GM13977 (cell line): ENCODE data around the gene PDZD8.

Experiments used
- DNase-seq: peaks from one replicate; pipeline ENCODE4 v3.0.0; 2012; ENCODE audit warnings: low spot score
- CTCF ChIP-seq: IDR thresholded peaks from 2 replicates; pipeline ENCODE4 v1.5.1; 2012; ENCODE audit warnings: mild to moderate bottlenecking, control low read depth; ENCODE audit not compliant: insufficient read depth; ENCODE audit errors: extremely low read depth, missing control alignments
- in situ Hi-C: fragments of 300-500 bp; cut with MboI; formaldehyde crosslinking; loops from one replicate; pipeline ENCODE4 v1.12.0; 2022; ENCODE audit warnings: low sequenced_read_pairs, low pct_unique_long_range_greater_than_20kb, mixed read lengths, inconsistent platforms; ENCODE audit not compliant: unreplicated experiment

The PDZD8 gene

GRCh38 chr10:117255835-117256460 is 119.3 kb downstream of the PDZD8 start:
- DNase-seq: no peak
- in situ Hi-C loops: no loop called here
- TF ChIP-seq CTCF: no peak

GRCh38 chr10:117254774-117255735 is 120.2 kb downstream of the PDZD8 start:
- in situ Hi-C loops: no loop called here
- DNase-seq: no peak
- TF ChIP-seq CTCF: no peak

- no peak for TF ChIP-seq CTCF
- DNase-seq: no peak
- in situ Hi-C loops: no loop called here
These were observed 120.9 kb downstream of the PDZD8 start for GRCh38 chr10:117254338-117254737.

- no peak for DNase-seq
- TF ChIP-seq CTCF: no peak
- in situ Hi-C loops: no loop called here
These were observed 121.3 kb downstream of the PDZD8 start for GRCh38 chr10:117253908-117254307.

- in situ Hi-C loops: no loop called here
- no peak for TF ChIP-seq CTCF
- no peak for DNase-seq
These were observed 124.8 kb downstream of the PDZD8 start for GRCh38 chr10:117250411-117250810.

GRCh38 chr10:117249493-117250093 is 125.6 kb downstream of the PDZD8 start:
- TF ChIP-seq CTCF: no peak
- DNase-seq: no peak
- in situ Hi-C loops: no loop called here
